ENCODE data around the gene PNMA6A.

- no peak for TF ChIP-seq POLR2A (IDR thresholded peaks at IDR 0.05)
- no peak for TF ChIP-seq CTCF (IDR thresholded peaks at IDR 0.05)
- no peak for TF ChIP-seq EP300 (IDR thresholded peaks at IDR 0.05)
These were observed 42.4 kb upstream of the PNMA6A start for GRCh38 chrX:153029875-153030274.

Data from sigmoid colon (tissue), 4 donors.